GM08714 (cell line): Measurements from ENCODE around the gene AQP12A.
"Not testable (repeated sequence)": the region's sequence is repeated elsewhere in the genome, so short reads cannot be mapped to it uniquely, and the experiment has no call there.

Source experiments
- H3K4me3 ChIP-seq: fragments of 200-500 bp; sonication (Bioruptor generic); 2 replicates; pipeline ENCODE4 v1.5.1; 2014; ENCODE audit warnings: mild to moderate bottlenecking, low read length, inconsistent platforms
- ZNF274 ChIP-seq: IDR thresholded peaks from 2 replicates; pipeline ENCODE4 v1.6.1; 2012; ENCODE audit warnings: mild to moderate bottlenecking, low read depth, low read length

Gene AQP12A

GRCh38 chr2:240648650-240649275, 42.9 kb upstream of the AQP12A start:
- no peak overlapping the region for H3K4me3 ChIP-seq
- TF ChIP-seq ZNF274: no peak

- TF ChIP-seq ZNF274: no peak
- H3K4me3 ChIP-seq: no peak overlapping the region
Measured at GRCh38 chr2:240649331-240649730, 42.3 kb upstream of the AQP12A start.

- no peak overlapping the region for H3K4me3 ChIP-seq
- TF ChIP-seq ZNF274: no peak
Measured at GRCh38 chr2:240650254-240650965, 41.3 kb upstream of the AQP12A start.

GRCh38 chr2:240651185-240651584, 40.5 kb upstream of the AQP12A start:
- no peak overlapping the region for H3K4me3 ChIP-seq
- no peak for TF ChIP-seq ZNF274

- TF ChIP-seq ZNF274: no peak
- H3K4me3 ChIP-seq: no peak overlapping the region
Measured at GRCh38 chr2:240655931-240656886, 35.5 kb upstream of the AQP12A start.

GRCh38 chr2:240659883-240660282, 31.8 kb upstream of the AQP12A start:
- H3K4me3 ChIP-seq: not testable (repeated sequence)

GRCh38 chr2:240662681-240663080, 29.0 kb upstream of the AQP12A start:
- no peak overlapping the region for H3K4me3 ChIP-seq
- no peak for TF ChIP-seq ZNF274

GRCh38 chr2:240663546-240664190, 28.0 kb upstream of the AQP12A start:
- no peak for TF ChIP-seq ZNF274
- H3K4me3 ChIP-seq: no peak overlapping the region

- no peak for TF ChIP-seq ZNF274
Measured at GRCh38 chr2:240664622-240665021, 27.0 kb upstream of the AQP12A start.

GRCh38 chr2:240670402-240670801, 21.3 kb upstream of the AQP12A start:
- no peak for TF ChIP-seq ZNF274
- no peak overlapping the region for H3K4me3 ChIP-seq

More at GRCh38 chr2:240664622-240665021, 27.0 kb upstream of the AQP12A start:
- no peak overlapping the region for H3K4me3 ChIP-seq

GRCh38 chr2:240670950-240671349, 20.7 kb upstream of the AQP12A start:
- no peak for TF ChIP-seq ZNF274
- H3K4me3 ChIP-seq: no peak overlapping the region

GRCh38 chr2:240672076-240672700, 19.5 kb upstream of the AQP12A start:
- no peak overlapping the region for H3K4me3 ChIP-seq
- no peak for TF ChIP-seq ZNF274

GRCh38 chr2:240672701-240673190, 18.9 kb upstream of the AQP12A start:
- H3K4me3 ChIP-seq: no peak overlapping the region
- no peak for TF ChIP-seq ZNF274

GRCh38 chr2:240674461-240675184, 17.0 kb upstream of the AQP12A start:
- not testable (repeated sequence) for H3K4me3 ChIP-seq

- not testable (repeated sequence) for H3K4me3 ChIP-seq
Measured at GRCh38 chr2:240675345-240675744, 16.3 kb upstream of the AQP12A start.

- H3K4me3 ChIP-seq: not testable (repeated sequence)
Measured at GRCh38 chr2:240678043-240678442, 13.6 kb upstream of the AQP12A start.

GRCh38 chr2:240678909-240679308, 12.8 kb upstream of the AQP12A start:
- not testable (repeated sequence) for H3K4me3 ChIP-seq

- H3K4me3 ChIP-seq: not testable (repeated sequence)
Measured at GRCh38 chr2:240680185-240680584, 11.5 kb upstream of the AQP12A start.
